RWPE1 (cell line): ENCODE results near the gene GATAD1.

ENCODE experiments used
- CTCF ChIA-PET: fragments of 350-600 bp; sonication (Branson Sonifier 250); formaldehyde crosslinking; extraction: SDS; loops from one replicate; lab custom pipeline; 2021; lab: Yijun Ruan, JAX
- POLR2A ChIA-PET: fragments of 400-600 bp; formaldehyde crosslinking; extraction: SDS; loops from one replicate; lab custom pipeline; 2020; ENCODE audit warnings: antibody characterized with exemption; ENCODE audit not compliant: low non-redundant PET; lab: Yijun Ruan, JAX
- DNase-seq: peaks from one replicate; pipeline ENCODE4 v3.0.0; 2012; ENCODE audit warnings: low spot score
- H3K27ac ChIP-seq: fragments of 450-650 bp; 2 replicates; pipeline ENCODE4 v1.5.1; 2017
- TF ChIP-seq, protein P1 (sequence below): fragments of 450-650 bp; conservative IDR thresholded peaks from 2 replicates; pipeline ENCODE4 v1.5.1; 2017; ENCODE audit warnings: low read depth, mild to moderate bottlenecking

Gene GATAD1

DNA sequence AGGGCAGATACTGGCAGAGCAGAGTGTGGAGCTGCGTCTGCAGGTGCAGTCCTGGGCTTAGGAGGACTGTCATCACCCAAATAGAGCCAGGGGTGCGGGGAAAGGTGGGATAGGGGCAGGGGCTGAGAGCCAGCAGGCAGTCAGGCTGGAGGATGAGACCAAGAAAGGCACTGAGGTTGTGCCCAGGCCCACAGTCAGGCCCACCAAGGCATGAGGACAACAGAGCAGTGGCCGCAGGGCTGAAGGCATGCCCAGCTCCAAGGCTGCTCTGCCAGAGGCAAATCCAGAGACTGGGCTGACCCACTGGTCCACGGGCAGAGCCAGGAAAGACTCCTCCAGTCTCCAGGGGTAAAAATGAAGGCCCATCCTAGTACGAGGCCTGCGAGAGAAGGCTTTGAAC lies 24.4 kb upstream of the GATAD1 start:
- TF ChIP-seq, protein P1, sequence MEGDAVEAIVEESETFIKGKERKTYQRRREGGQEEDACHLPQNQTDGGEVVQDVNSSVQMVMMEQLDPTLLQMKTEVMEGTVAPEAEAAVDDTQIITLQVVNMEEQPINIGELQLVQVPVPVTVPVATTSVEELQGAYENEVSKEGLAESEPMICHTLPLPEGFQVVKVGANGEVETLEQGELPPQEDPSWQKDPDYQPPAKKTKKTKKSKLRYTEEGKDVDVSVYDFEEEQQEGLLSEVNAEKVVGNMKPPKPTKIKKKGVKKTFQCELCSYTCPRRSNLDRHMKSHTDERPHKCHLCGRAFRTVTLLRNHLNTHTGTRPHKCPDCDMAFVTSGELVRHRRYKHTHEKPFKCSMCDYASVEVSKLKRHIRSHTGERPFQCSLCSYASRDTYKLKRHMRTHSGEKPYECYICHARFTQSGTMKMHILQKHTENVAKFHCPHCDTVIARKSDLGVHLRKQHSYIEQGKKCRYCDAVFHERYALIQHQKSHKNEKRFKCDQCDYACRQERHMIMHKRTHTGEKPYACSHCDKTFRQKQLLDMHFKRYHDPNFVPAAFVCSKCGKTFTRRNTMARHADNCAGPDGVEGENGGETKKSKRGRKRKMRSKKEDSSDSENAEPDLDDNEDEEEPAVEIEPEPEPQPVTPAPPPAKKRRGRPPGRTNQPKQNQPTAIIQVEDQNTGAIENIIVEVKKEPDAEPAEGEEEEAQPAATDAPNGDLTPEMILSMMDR, result no peak
- ChIA-PET POLR2A (no interaction called here), CTCF (interaction anchor here (0.6 kb wide), 1 partner anchor 10 kb away, joined by 3 read pairs; no protein-coding TSS in a partner anchor)
- no peak for DNase-seq
- no peak overlapping the region for H3K27ac ChIP-seq

DNA sequence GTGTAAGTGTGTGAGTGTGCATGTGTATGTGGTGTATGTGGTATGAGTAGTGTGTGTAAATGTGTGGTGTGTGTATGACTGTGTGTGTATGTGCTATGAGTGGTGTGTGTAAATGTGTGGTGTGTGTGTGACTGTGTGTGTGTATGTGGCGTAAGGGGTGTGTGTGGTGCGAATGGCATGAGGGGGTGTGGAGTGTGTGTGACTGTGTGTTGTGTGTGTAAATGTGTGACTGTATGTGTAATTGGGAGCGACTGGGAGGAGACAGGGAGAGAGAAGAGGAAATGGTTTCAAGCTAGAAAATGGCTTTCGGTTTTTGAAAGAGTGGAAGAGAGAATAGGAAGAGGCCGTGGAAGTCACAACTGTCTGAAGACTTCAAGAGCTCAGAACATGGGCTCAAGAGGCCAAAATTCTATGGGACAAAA lies 23.6 kb upstream of the GATAD1 start:
- CTCF ChIA-PET, result interaction anchor here (1.0 to 1.2 kb wide), 3 partner anchors 16 to 37 kb away, joined by 3 to 11 read pairs (median 3); partner anchors contain the start of gene GATAD1
- TF ChIP-seq, protein P1, result no peak
- POLR2A ChIA-PET, result no interaction called here
- DNase-seq, result no peak
- no peak overlapping the region for H3K27ac ChIP-seq

DNA sequence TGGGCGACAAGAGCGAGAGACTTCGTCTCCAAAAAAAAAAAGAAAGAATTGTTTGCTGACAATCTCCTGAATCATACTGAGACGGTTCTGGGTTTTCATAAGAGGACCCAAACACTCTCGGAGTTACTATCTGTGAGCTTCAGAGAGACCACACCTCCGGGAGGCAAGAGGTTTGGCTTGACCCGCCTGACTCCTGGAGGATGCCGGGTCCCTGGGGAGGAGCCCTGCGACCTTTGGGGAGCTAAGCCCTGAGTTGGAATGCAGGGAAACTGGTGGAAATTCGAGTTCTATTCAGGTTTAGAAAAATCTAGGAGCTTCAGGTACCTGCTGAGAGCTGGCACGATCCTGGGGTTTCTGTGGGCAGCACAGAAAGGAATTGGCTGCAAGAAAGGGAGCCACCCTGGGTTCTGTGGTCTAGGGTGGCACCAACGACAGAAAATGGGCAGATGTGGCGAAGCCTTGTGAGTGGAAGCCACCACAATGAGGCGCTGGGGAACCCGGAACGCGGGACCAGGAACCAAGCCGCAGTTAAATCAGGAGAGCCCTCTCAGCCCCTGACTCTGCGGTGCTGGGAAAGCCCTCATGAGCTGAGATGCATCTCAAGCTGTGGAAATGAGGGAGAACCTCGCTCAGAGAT lies 21.9 kb upstream of the GATAD1 start:
- DNase-seq, result no peak
- CTCF ChIA-PET, result interaction anchor here (0.6 to 0.9 kb wide), 3 partner anchors 12 to 23 kb away, joined by 3 to 4 read pairs (median 3); no protein-coding TSS in a partner anchor
- TF ChIP-seq, protein P1, result no peak
- POLR2A ChIA-PET, result no interaction called here
- H3K27ac ChIP-seq, result no peak overlapping the region

DNA sequence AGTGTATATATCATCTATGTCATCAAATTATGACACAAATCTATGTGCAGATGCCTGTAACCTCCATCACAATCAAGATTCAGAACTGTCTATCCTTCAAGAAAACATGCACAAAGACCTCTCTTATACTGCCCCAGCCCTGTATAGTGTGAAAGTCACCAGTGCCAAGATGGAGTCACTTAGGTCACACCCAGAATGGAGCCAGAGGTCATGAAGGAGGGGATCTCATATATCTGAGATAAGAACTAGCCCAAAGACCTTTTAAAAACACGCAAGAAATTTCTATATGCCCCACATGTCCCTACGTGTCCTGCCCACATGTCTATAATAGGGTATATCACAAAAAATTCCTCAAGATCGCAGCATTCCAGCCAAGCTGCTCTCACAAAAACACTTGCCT lies 20.1 kb upstream of the GATAD1 start:
- POLR2A ChIA-PET, result no interaction called here
- TF ChIP-seq, protein P1, result no peak
- no peak for DNase-seq
- no peak overlapping the region for H3K27ac ChIP-seq
- CTCF ChIA-PET, result interaction anchor here (0.6 kb wide), 1 partner anchor 1137 kb away, joined by 10 read pairs; no protein-coding TSS in a partner anchor

- DNase-seq, result no peak
- H3K27ac ChIP-seq, result no peak overlapping the region
- TF ChIP-seq, protein P1, result no peak
- POLR2A ChIA-PET, result no interaction called here
- CTCF ChIA-PET, result no interaction called here
Observed at GRCh38 chr7:92432299-92432946, 14.9 kb upstream of the GATAD1 start.

GRCh38 chr7:92433019-92433418 lies 14.3 kb upstream of the GATAD1 start:
- TF ChIP-seq, protein P1, result no peak
- no peak overlapping the region for H3K27ac ChIP-seq
- ChIA-PET POLR2A (no interaction called here), CTCF (no interaction called here)
- no peak for DNase-seq
